Thyroid gland (tissue), 4 donors: ENCODE results near the gene IFNGR1. TPM values are rescaled to one million over a fixed set of nuclear protein-coding genes. Genes with fewer than 3 reads are reported as not detected.

ENCODE experiments used
- DNase-seq, 2 donors: peaks; one replicate each; pipeline ENCODE4 v3.0.0-alpha.2; 2019
- H3K27ac ChIP-seq, 3 donors: fragments of 200-600 bp; sonication (generic); 1 replicate in 2 of 3; 2 replicates in 1 of 3; pipeline ENCODE4 v1.5.1; 2016 to 2019; ENCODE audit warnings: mild to moderate bottlenecking in 1 of 3, moderate library complexity in 1 of 3
- H3K27me3 ChIP-seq: fragments of 200-600 bp; sonication (generic); one replicate; pipeline ENCODE4 v1.5.1; 2019
- H3K36me3 ChIP-seq, 2 donors: fragments of 200-600 bp; sonication (generic); one replicate each; pipeline ENCODE4 v1.5.1; 2016 to 2019
- H3K4me1 ChIP-seq, 2 donors: fragments of 200-600 bp; sonication (generic); one replicate each; pipeline ENCODE4 v1.5.1; 2017 to 2019
- H3K4me3 ChIP-seq, 3 donors: fragments of 200-600 bp; sonication (generic); replicated peaks in 1 of 3; 1 replicate in 2 of 3; 2 replicates in 1 of 3; pipeline ENCODE4 v1.5.1; 2016; ENCODE audit warnings: mild to moderate bottlenecking in 1 of 3
- H3K9me3 ChIP-seq: fragments of 200-600 bp; sonication (generic); one replicate; pipeline ENCODE4 v1.5.1; 2017
- CTCF ChIP-seq, 6 experiments: fragments of 200-600 bp in 3 of 6; fragments of 450-650 bp in 3 of 6; sonication (generic) in 3 of 6; IDR thresholded peaks; one replicate each; pipeline ENCODE4 v1.5.1; 2016 to 2019; ENCODE audit warnings: antibody characterized with exemption in 6 of 6, mild to moderate bottlenecking in 2 of 6, inconsistent platforms in 1 of 6, moderate library complexity in 1 of 6
- POLR2A ChIP-seq, 2 donors: fragments of 450-650 bp; IDR thresholded peaks; one replicate each; pipeline ENCODE4 v1.6.1; 2017; ENCODE audit warnings: antibody characterized with exemption in 2 of 2, mild to moderate bottlenecking in 2 of 2, moderate library complexity in 1 of 2
- WGBS, 2 donors: methylation state at CpG; one replicate each; pipeline ENCODE4 v1.1.5; 2017; 5-methylcytosine and 5-hydroxymethylcytosine counted together
- intact Hi-C: fragments of 100-400 bp; cut with DNase I; formaldehyde crosslinking; loops from one replicate; pipeline ENCODE4 v1.15.1; 2023
- total RNA-seq, 4 donors: library from RNA; depleted of rRNA; stranded (reverse); fragments of >200 nt; gene quantifications; one replicate each; pipeline ENCODE4 v1.2.3, GENCODE V29; 2016

IFNGR1 gene
- total RNA-seq, 4 donors from 2014 or later: 73.9 to 138 (median 113) TPM

- no peaks in the 10 kb centered on the region for H3K36me3 ChIP-seq
- H3K4me1 ChIP-seq: peaks cover 0 to 29% of the 10 kb centered on the region in 2 donors
- 42 to 47% methylated on average over 4 of the region's 4 CpGs for WGBS, 2 donors
- intact Hi-C loops: no loop called here
- peak; percentile 11 to 12 for DNase-seq
- TF ChIP-seq CTCF (IDR thresholded peaks at IDR 0.05) (no peak), POLR2A (IDR thresholded peaks at IDR 0.05) (no peak)
- peak overlapping the region in 1 of 3 donors; percentile 15 for H3K27ac ChIP-seq
- H3K27me3 ChIP-seq: no peaks in the 10 kb centered on the region
- H3K9me3 ChIP-seq: no peaks in the 10 kb centered on the region
- no peak overlapping the region for H3K4me3 ChIP-seq
Measured at GRCh38 chr6:137227871-137228302, 8.7 kb upstream of the IFNGR1 start.

- no peaks in the 10 kb centered on the region for H3K27me3 ChIP-seq
- H3K36me3 ChIP-seq: no peaks in the 10 kb centered on the region
- no peak for DNase-seq
- WGBS, 2 donors: 91 to 96% methylated on average over 4 of the region's 4 CpGs
- no peak overlapping the region for H3K4me3 ChIP-seq
- H3K4me1 ChIP-seq: peaks cover 0 to 36% of the 10 kb centered on the region in 2 donors
- TF ChIP-seq POLR2A (IDR thresholded peaks at IDR 0.05): no peak
- TF ChIP-seq CTCF (IDR thresholded peaks at IDR 0.05): no peak
- H3K9me3 ChIP-seq: no peaks in the 10 kb centered on the region
- intact Hi-C loops: no loop called here
- no peak overlapping the region for H3K27ac ChIP-seq
Measured at GRCh38 chr6:137226697-137227096, 7.5 kb upstream of the IFNGR1 start.

- no peak overlapping the region for H3K27ac ChIP-seq
- intact Hi-C loops: no loop called here
- no peaks in the 10 kb centered on the region for H3K27me3 ChIP-seq
- DNase-seq: no peak
- H3K4me1 ChIP-seq: peaks cover 0 to 49% of the 10 kb centered on the region in 2 donors
- H3K36me3 ChIP-seq: no peaks in the 10 kb centered on the region
- no peaks in the 10 kb centered on the region for H3K9me3 ChIP-seq
- H3K4me3 ChIP-seq: no peak overlapping the region
- TF ChIP-seq POLR2A (IDR thresholded peaks at IDR 0.05) (no peak), CTCF (IDR thresholded peaks at IDR 0.05) (no peak)
- WGBS, 2 donors: 88 to 89% methylated on average over 2 of the region's 2 CpGs
Measured at GRCh38 chr6:137224799-137225198, 5.6 kb upstream of the IFNGR1 start.

GRCh38 chr6:137223370-137224131 lies 4.4 kb upstream of the IFNGR1 start:
- H3K27ac ChIP-seq: peak overlapping the region in 2 of 3 donors; percentile 8 to 40
- no peaks in the 10 kb centered on the region for H3K9me3 ChIP-seq
- intact Hi-C loops: no loop called here
- no peaks in the 10 kb centered on the region for H3K27me3 ChIP-seq
- 84 to 86% methylated on average over 6 of the region's 6 CpGs for WGBS, 2 donors
- no peak for DNase-seq
- no peaks in the 10 kb centered on the region for H3K36me3 ChIP-seq
- H3K4me3 ChIP-seq: no peak overlapping the region
- peaks cover 4 to 53% of the 10 kb centered on the region in 2 donors for H3K4me1 ChIP-seq
- TF ChIP-seq POLR2A (IDR thresholded peaks at IDR 0.05) (no peak), CTCF (IDR thresholded peaks at IDR 0.05) (no peak)

GRCh38 chr6:137222381-137222780 lies 3.2 kb upstream of the IFNGR1 start:
- Histone ChIP-seq H3K36me3 (no peaks in the 10 kb centered on the region), H3K4me1 (peaks cover 8 to 46% of the 10 kb centered on the region in 2 donors), H3K27me3 (no peaks in the 10 kb centered on the region), H3K9me3 (no peaks in the 10 kb centered on the region), H3K27ac (peak overlapping the region in 2 of 3 donors; percentile 47 to 62), H3K4me3 (no peak overlapping the region)
- DNase-seq: no peak
- intact Hi-C loops: no loop called here
- TF ChIP-seq CTCF (IDR thresholded peaks at IDR 0.05) (no peak), POLR2A (IDR thresholded peaks at IDR 0.05) (no peak)
- WGBS, 2 donors: 63 to 72% methylated on average over 3 of the region's 3 CpGs
